HepG2 (cell line): ENCODE results near the gene NDUFS2. TPM values are rescaled to one million over a fixed set of nuclear protein-coding genes. Genes with fewer than 3 reads are reported as not detected.

ENCODE experiments used
- AHR ChIP-seq: IDR thresholded peaks from 2 replicates; pipeline ENCODE4 v1.6.1; 2018; ENCODE audit warnings: missing genetic modification reagents, missing compliant biosample characterization
- GABPA ChIP-seq, 2 experiments: IDR thresholded peaks; 2 replicates each; pipeline ENCODE4 v1.6.1; 2011 to 2016; ENCODE audit warnings: low read depth in 2 of 2, low read length in 1 of 2, missing biosample characterization in 1 of 2, missing genetic modification characterization in 1 of 2
- HOXD1 ChIP-seq: sonication (generic); formaldehyde crosslinking; IDR thresholded peaks from 2 replicates; pipeline ENCODE4 v1.5.0; 2020; ENCODE audit warnings: missing genetic modification reagents
- IRX3 ChIP-seq: sonication (generic); formaldehyde crosslinking; IDR thresholded peaks from 2 replicates; pipeline ENCODE4 v1.8.1; 2023; ENCODE audit warnings: mild to moderate bottlenecking, low read depth, missing genetic modification reagents, borderline replicate concordance
- MAFF ChIP-seq: IDR thresholded peaks from 2 replicates; pipeline ENCODE4 v1.6.1; 2011; ENCODE audit warnings: low read depth, low read length, improper control_type of control experiment
- MLLT10 ChIP-seq: sonication (generic); formaldehyde crosslinking; IDR thresholded peaks from 2 replicates; pipeline ENCODE4 v1.4.0; 2020; ENCODE audit warnings: missing genetic modification reagents
- MTF1 ChIP-seq: sonication (generic); formaldehyde crosslinking; IDR thresholded peaks from 2 replicates; pipeline ENCODE4 v1.5.0; 2020; ENCODE audit warnings: missing genetic modification reagents
- PTBP1 ChIP-seq: fragments of 200-400 bp; formaldehyde crosslinking; IDR thresholded peaks from 2 replicates; pipeline ENCODE4 v1.6.1; 2018; ENCODE audit warnings: low read length, low read depth; ENCODE audit not compliant: poor library complexity, severe bottlenecking
- WIZ ChIP-seq: sonication (generic); formaldehyde crosslinking; IDR thresholded peaks from 2 replicates; pipeline ENCODE4 v1.5.1; 2020; ENCODE audit warnings: mild to moderate bottlenecking, missing genetic modification reagents
- ZBTB7A ChIP-seq: sonication (generic); formaldehyde crosslinking; IDR thresholded peaks from 2 replicates; pipeline ENCODE4 v1.8.0; 2022; ENCODE audit warnings: mild to moderate bottlenecking, missing genetic modification reagents
- ZNF547 ChIP-seq: sonication (generic); formaldehyde crosslinking; IDR thresholded peaks from 2 replicates; pipeline ENCODE4 v1.5.1; 2020; ENCODE audit warnings: mild to moderate bottlenecking, missing genetic modification reagents
- ZNF569 ChIP-seq: sonication (generic); formaldehyde crosslinking; IDR thresholded peaks from 2 replicates; pipeline ENCODE4 v1.5.0; 2020; ENCODE audit warnings: mild to moderate bottlenecking, missing genetic modification reagents, moderate library complexity, borderline replicate concordance
- ZNF713 ChIP-seq: sonication (generic); formaldehyde crosslinking; IDR thresholded peaks from 2 replicates; pipeline ENCODE4 v1.4.0; 2020; ENCODE audit warnings: mild to moderate bottlenecking, missing genetic modification reagents
- polyA plus RNA-seq, 8 experiments: library from polyadenylated mRNA; depleted of rRNA in 3 of 8; stranded (reverse) in 7 of 8; unstranded in 1 of 8; fragments of >200 nt; fragmentation: Illumina TruSeq in 4 of 8; extraction: Trizol in 4 of 8; gene quantifications; 2 replicates each; pipeline versions ENCODE4 v1.2.1 to v1.2.3, GENCODE V29; 2011 to 2016; ENCODE audit warnings: low read depth in 4 of 8, missing spikeins in 1 of 8, mixed read lengths in 1 of 8; ENCODE audit not compliant: insufficient read depth in 1 of 8
- total RNA-seq, 5 experiments: library from RNA; depleted of rRNA; stranded (reverse); fragments of >200 nt; fragmentation: Illumina TruSeq; extraction: Trizol; gene quantifications; 2 replicates each; pipeline ENCODE4 v1.2.3, GENCODE V29; 2016; ENCODE audit warnings: low read depth in 1 of 5
- TF ChIP-seq, protein P1 (sequence below): sonication (generic); formaldehyde crosslinking; IDR thresholded peaks from 2 replicates; pipeline ENCODE4 v1.4.0; 2020; ENCODE audit warnings: missing genetic modification reagents
- TF ChIP-seq, protein P2 (sequence below): conservative IDR thresholded peaks from 2 replicates; pipeline ENCODE4 v1.6.1; 2018; ENCODE audit warnings: missing genetic modification reagents
- TF ChIP-seq, protein P3 (sequence below): sonication (generic); formaldehyde crosslinking; IDR thresholded peaks from 2 replicates; pipeline ENCODE4 v1.5.1; 2020; ENCODE audit warnings: mild to moderate bottlenecking, missing genetic modification reagents
- TF ChIP-seq, protein P4 (sequence below): sonication (generic); formaldehyde crosslinking; IDR thresholded peaks from 2 replicates; pipeline ENCODE4 v1.5.0; 2020; ENCODE audit warnings: mild to moderate bottlenecking, missing genetic modification reagents, borderline replicate concordance

The NDUFS2 gene
- total and polyA plus RNA-seq, 2 of the 13 experiments (the other 11 are each of a cell fraction or from before 2014, with no cell fraction given) = 89.9 to 118 TPM

DNA sequence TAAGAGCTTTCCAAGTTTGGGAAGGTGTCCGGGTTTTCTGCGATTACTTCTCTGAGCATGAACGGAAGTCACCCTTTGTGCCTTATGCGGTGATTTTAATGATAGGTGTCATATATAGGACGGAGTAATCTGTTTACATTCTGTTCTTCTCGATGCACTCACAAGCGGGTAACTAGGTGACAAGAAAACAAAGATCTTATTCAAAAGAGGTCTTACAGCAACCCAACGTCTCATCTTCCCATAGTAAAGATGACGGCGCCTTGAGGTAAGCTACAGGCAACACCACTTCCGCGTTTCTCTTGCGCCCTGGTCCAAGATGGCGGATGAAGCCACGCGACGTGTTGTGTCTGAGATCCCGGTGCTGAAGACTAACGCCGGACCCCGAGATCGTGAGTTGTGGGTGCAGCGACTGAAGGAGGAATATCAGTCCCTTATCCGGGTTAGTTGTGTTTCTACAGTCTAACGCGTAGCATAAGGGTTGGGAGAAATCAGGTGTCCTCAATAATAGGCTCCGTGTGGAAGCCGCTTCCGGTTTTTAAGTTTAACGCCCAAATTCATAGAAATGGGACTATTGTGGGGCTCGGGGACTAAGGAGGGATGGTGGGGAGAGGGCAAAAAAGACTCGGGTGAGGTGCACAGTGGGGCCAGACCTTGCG, 48.4 kb upstream of the NDUFS2 start, which contains the start of gene UFC1 (continued):
- TF ChIP-seq, protein P1, sequence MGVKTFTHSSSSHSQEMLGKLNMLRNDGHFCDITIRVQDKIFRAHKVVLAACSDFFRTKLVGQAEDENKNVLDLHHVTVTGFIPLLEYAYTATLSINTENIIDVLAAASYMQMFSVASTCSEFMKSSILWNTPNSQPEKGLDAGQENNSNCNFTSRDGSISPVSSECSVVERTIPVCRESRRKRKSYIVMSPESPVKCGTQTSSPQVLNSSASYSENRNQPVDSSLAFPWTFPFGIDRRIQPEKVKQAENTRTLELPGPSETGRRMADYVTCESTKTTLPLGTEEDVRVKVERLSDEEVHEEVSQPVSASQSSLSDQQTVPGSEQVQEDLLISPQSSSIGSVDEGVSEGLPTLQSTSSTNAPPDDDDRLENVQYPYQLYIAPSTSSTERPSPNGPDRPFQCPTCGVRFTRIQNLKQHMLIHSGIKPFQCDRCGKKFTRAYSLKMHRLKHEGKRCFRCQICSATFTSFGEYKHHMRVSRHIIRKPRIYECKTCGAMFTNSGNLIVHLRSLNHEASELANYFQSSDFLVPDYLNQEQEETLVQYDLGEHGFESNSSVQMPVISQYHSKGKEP = no peak
- TF ChIP-seq, protein P2, sequence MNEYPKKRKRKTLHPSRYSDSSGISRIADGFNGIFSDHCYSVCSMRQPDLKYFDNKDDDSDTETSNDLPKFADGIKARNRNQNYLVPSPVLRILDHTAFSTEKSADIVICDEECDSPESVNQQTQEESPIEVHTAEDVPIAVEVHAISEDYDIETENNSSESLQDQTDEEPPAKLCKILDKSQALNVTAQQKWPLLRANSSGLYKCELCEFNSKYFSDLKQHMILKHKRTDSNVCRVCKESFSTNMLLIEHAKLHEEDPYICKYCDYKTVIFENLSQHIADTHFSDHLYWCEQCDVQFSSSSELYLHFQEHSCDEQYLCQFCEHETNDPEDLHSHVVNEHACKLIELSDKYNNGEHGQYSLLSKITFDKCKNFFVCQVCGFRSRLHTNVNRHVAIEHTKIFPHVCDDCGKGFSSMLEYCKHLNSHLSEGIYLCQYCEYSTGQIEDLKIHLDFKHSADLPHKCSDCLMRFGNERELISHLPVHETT (CRISPR knock-in tag) = peak; percentile 66; the same call in 1 of the 2 replicates
- TF ChIP-seq MLLT10 (CRISPR knock-in tag) (no peak), PTBP1 (no peak), WIZ (no peak), ZNF713 (no peak), ZBTB7A (CRISPR knock-in tag) (no peak; the same call in 1 of the 2 replicates), IRX3 (no peak), GABPA (IDR thresholded peaks at IDR 0.05; ENCODE audit: low read depth, low read length) (peak; percentile 56), GABPA (CRISPR knock-in tag; IDR thresholded peaks at IDR 0.05; ENCODE audit: low read depth) (peak; percentile 98), AHR (CRISPR knock-in tag) (no peak), MTF1 (no peak), HOXD1 (CRISPR knock-in tag) (peak; percentile 51; the same call in 1 of the 2 replicates), ZNF569 (CRISPR knock-in tag) (no peak), ZNF547 (no peak), MAFF (no peak)
- TF ChIP-seq, protein P3, sequence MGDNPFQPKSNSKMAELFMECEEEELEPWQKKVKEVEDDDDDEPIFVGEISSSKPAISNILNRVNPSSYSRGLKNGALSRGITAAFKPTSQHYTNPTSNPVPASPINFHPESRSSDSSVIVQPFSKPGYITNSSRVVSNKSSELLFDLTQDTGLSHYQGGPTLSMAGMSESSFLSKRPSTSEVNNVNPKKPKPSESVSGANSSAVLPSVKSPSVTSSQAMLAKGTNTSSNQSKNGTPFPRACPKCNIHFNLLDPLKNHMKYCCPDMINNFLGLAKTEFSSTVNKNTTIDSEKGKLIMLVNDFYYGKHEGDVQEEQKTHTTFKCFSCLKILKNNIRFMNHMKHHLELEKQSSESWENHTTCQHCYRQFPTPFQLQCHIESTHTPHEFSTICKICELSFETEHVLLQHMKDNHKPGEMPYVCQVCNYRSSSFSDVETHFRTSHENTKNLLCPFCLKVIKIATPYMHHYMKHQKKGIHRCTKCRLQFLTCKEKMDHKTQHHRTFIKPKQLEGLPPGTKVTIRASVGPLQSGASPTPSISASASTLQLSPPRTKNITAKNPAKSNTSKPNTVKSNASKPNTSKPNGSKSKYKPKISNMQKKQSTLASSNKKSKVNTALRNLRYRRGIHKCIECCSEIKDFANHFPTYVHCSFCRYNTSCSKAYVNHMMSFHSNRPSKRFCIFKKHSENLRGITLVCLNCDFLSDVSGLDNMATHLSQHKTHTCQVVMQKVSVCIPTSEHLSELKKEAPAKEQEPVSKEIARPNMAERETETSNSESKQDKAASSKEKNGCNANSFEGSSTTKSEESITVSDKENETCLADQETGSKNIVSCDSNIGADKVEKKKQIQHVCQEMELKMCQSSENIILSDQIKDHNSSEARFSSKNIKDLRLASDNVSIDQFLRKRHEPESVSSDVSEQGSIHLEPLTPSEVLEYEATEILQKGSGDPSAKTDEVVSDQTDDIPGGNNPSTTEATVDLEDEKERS = 0 out of 2 replicates have a peak, but pooled peaks have one; percentile 47
- TF ChIP-seq, protein P4, sequence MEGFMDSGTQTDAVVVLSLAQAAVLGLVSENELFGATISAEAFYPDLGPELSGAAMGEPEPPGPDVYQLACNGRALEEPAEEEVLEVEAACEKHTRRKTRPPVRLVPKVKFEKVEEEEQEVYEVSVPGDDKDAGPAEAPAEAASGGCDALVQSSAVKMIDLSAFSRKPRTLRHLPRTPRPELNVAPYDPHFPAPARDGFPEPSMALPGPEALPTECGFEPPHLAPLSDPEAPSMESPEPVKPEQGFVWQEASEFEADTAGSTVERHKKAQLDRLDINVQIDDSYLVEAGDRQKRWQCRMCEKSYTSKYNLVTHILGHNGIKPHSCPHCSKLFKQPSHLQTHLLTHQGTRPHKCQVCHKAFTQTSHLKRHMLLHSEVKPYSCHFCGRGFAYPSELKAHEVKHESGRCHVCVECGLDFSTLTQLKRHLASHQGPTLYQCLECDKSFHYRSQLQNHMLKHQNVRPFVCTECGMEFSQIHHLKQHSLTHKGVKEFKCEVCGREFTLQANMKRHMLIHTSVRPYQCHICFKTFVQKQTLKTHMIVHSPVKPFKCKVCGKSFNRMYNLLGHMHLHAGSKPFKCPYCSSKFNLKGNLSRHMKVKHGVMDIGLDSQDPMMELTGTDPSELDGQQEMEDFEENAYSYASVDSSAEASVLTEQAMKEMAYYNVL (CRISPR knock-in tag) = no peak
